PC-9 (cell line): ENCODE results near the gene FSTL1.

Experiments used
- CTCF ChIP-seq: fragments of 200-600 bp; sonication (generic); conservative IDR thresholded peaks from 2 replicates; pipeline ENCODE4 v1.6.1; 2017; ENCODE audit warnings: mixed run types, antibody characterized with exemption, mild to moderate bottlenecking, moderate library complexity
- EZH2 ChIP-seq: fragments of 200-600 bp; sonication (generic); IDR thresholded peaks from 2 replicates; pipeline ENCODE4 v1.8.0; 2017; ENCODE audit warnings: antibody characterized with exemption, low read depth

GRCh38 chr3:120443626-120444123, 7.1 kb downstream of the FSTL1 start:
- TF ChIP-seq CTCF (no peak), EZH2 (no peak)
